OCI-LY3 (cell line): ENCODE results near the gene PRKCE.

ENCODE experiments used
- CTCF ChIP-seq: fragments of 200-600, 300-600 bp; sonication (generic); IDR thresholded peaks from 2 replicates; pipeline ENCODE4 v1.5.1; 2014; ENCODE audit warnings: antibody characterized with exemption, low read length, low read depth
- EZH2phosphoT487 ChIP-seq: fragments of 200-600 bp; shearing (Covaris generic); IDR thresholded peaks from 2 replicates; pipeline ENCODE4 v1.6.1; 2018; ENCODE audit warnings: antibody characterized with exemption, mixed run types, low read depth

DNA sequence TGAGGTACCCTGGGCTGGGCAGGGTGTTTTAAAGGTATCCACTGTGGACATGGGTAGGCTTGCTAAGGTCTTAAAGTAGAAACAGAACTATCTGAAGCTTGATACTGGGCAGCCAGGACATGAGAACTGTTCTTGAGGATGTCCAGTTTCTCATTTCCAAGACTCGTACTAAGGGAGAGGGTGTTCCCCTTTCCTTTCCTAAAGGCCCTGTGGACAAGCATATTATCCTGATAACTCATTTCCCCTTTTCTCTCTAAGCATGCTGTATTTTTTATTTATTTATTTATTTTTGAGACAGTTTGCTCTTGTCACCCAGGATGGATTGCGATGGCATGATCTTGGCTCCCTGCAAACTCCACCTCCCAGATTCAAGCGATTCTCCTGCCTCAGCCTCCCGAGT, 273.6 kb downstream of the PRKCE start:
- no peak for TF ChIP-seq CTCF
- no peak for TF ChIP-seq EZH2phosphoT487
